K562 (cell line): ENCODE measurements around the gene P2RY8. TPM values are rescaled to one million over a fixed set of nuclear protein-coding genes. Genes with fewer than 3 reads are reported as not detected.

Source experiments
- CBX3 ChIP-seq, 2 experiments: IDR thresholded peaks; 1 replicate in 1 of 2; 2 replicates in 1 of 2; pipeline ENCODE4 v1.6.1; 2012; ENCODE audit warnings: inconsistent platforms in 2 of 2, low read length in 2 of 2, borderline replicate concordance in 1 of 2, control low read depth in 1 of 2
- EWSR1 ChIP-seq: fragments of 450-650 bp; IDR thresholded peaks from 2 replicates; pipeline ENCODE4 v1.6.1; 2018; ENCODE audit warnings: borderline replicate concordance, mild to moderate bottlenecking, low read depth, moderate library complexity; ENCODE audit not compliant: partially characterized antibody
- EZH2 ChIP-seq: IDR thresholded peaks from 2 replicates; pipeline ENCODE4 v1.6.1; 2012; ENCODE audit warnings: low read depth, mild to moderate bottlenecking, inconsistent platforms, low read length, borderline replicate concordance
- polyA plus RNA-seq, 8 experiments: library from polyadenylated mRNA; depleted of rRNA in 4 of 8; stranded (reverse) in 5 of 8; unstranded in 3 of 8; fragments of >200 nt; fragmentation: Nextera tagmentation in 2 of 8; fragmentation: Illumina TruSeq in 1 of 8; extraction: Ambion mirVana in 2 of 8; extraction: Trizol in 1 of 8; gene quantifications; 2 replicates each; pipeline versions ENCODE4 v1.2.1 to v1.2.3, GENCODE V29; 2011 to 2014; ENCODE audit warnings: inconsistent platforms in 1 of 8, missing spikeins in 1 of 8
- total RNA-seq, 7 experiments: library from RNA; depleted of rRNA in 6 of 7; stranded (reverse); fragments of >200 nt in 6 of 7; fragmentation: Illumina TruSeq in 2 of 7; extraction: Trizol in 2 of 7; gene quantifications; 2 replicates each; pipeline versions ENCODE4 v1.2.1 to v1.2.3, GENCODE V29; 2011 to 2021; ENCODE audit warnings: low replicate concordance in 1 of 7
- TF ChIP-seq, protein P1 (sequence below): fragments of 200-600 bp; sonication (generic); IDR thresholded peaks from one replicate; pipeline ENCODE4 v1.6.1; 2012; ENCODE audit warnings: mild to moderate bottlenecking, low read depth, low read length, inconsistent platforms
- TF ChIP-seq, protein P2 (sequence below): fragments of 200-400 bp; formaldehyde crosslinking; IDR thresholded peaks from 2 replicates; pipeline ENCODE4 v1.6.1; 2017; ENCODE audit warnings: mild to moderate bottlenecking, low read depth, low read length, moderate library complexity

Gene P2RY8
- total and polyA plus RNA-seq, 9 of the 15 experiments (the other 6 are each of a cell fraction or from before 2014, with no cell fraction given), result 0.04 to 0.69 (median 0.08) TPM; not detected in 3

DNA sequence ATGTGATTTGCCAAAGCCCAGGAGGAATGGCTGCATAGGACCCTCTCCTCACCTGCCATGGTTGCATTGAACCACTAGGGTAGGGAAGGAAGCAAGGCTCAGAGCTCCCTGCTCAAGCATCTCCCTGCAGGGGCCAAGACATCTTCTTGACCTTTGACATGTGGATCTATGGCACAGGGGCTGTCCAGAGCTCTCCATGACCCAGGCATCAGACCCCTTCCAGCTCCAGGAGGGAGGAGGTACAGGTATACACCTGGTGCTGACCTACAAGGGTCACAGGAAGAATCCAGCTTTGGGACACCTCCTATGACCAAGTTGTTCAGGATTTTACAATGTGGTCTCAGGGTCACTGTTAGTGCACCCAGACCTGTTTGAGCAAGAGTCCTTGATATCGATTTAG is 61.1 kb downstream of the P2RY8 start (continued):
- TF ChIP-seq, protein P1, sequence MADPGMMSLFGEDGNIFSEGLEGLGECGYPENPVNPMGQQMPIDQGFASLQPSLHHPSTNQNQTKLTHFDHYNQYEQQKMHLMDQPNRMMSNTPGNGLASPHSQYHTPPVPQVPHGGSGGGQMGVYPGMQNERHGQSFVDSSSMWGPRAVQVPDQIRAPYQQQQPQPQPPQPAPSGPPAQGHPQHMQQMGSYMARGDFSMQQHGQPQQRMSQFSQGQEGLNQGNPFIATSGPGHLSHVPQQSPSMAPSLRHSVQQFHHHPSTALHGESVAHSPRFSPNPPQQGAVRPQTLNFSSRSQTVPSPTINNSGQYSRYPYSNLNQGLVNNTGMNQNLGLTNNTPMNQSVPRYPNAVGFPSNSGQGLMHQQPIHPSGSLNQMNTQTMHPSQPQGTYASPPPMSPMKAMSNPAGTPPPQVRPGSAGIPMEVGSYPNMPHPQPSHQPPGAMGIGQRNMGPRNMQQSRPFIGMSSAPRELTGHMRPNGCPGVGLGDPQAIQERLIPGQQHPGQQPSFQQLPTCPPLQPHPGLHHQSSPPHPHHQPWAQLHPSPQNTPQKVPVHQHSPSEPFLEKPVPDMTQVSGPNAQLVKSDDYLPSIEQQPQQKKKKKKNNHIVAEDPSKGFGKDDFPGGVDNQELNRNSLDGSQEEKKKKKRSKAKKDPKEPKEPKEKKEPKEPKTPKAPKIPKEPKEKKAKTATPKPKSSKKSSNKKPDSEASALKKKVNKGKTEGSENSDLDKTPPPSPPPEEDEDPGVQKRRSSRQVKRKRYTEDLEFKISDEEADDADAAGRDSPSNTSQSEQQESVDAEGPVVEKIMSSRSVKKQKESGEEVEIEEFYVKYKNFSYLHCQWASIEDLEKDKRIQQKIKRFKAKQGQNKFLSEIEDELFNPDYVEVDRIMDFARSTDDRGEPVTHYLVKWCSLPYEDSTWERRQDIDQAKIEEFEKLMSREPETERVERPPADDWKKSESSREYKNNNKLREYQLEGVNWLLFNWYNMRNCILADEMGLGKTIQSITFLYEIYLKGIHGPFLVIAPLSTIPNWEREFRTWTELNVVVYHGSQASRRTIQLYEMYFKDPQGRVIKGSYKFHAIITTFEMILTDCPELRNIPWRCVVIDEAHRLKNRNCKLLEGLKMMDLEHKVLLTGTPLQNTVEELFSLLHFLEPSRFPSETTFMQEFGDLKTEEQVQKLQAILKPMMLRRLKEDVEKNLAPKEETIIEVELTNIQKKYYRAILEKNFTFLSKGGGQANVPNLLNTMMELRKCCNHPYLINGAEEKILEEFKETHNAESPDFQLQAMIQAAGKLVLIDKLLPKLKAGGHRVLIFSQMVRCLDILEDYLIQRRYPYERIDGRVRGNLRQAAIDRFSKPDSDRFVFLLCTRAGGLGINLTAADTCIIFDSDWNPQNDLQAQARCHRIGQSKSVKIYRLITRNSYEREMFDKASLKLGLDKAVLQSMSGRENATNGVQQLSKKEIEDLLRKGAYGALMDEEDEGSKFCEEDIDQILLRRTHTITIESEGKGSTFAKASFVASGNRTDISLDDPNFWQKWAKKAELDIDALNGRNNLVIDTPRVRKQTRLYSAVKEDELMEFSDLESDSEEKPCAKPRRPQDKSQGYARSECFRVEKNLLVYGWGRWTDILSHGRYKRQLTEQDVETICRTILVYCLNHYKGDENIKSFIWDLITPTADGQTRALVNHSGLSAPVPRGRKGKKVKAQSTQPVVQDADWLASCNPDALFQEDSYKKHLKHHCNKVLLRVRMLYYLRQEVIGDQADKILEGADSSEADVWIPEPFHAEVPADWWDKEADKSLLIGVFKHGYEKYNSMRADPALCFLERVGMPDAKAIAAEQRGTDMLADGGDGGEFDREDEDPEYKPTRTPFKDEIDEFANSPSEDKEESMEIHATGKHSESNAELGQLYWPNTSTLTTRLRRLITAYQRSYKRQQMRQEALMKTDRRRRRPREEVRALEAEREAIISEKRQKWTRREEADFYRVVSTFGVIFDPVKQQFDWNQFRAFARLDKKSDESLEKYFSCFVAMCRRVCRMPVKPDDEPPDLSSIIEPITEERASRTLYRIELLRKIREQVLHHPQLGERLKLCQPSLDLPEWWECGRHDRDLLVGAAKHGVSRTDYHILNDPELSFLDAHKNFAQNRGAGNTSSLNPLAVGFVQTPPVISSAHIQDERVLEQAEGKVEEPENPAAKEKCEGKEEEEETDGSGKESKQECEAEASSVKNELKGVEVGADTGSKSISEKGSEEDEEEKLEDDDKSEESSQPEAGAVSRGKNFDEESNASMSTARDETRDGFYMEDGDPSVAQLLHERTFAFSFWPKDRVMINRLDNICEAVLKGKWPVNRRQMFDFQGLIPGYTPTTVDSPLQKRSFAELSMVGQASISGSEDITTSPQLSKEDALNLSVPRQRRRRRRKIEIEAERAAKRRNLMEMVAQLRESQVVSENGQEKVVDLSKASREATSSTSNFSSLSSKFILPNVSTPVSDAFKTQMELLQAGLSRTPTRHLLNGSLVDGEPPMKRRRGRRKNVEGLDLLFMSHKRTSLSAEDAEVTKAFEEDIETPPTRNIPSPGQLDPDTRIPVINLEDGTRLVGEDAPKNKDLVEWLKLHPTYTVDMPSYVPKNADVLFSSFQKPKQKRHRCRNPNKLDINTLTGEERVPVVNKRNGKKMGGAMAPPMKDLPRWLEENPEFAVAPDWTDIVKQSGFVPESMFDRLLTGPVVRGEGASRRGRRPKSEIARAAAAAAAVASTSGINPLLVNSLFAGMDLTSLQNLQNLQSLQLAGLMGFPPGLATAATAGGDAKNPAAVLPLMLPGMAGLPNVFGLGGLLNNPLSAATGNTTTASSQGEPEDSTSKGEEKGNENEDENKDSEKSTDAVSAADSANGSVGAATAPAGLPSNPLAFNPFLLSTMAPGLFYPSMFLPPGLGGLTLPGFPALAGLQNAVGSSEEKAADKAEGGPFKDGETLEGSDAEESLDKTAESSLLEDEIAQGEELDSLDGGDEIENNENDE, result no peak
- TF ChIP-seq EZH2, result no peak
- TF ChIP-seq EWSR1, result no peak
- TF ChIP-seq CBX3 (IDR thresholded peaks at IDR 0.05; ENCODE audit: borderline replicate concordance in 1 of 2, low read length in 2 of 2), result no peak
- TF ChIP-seq, protein P2, sequence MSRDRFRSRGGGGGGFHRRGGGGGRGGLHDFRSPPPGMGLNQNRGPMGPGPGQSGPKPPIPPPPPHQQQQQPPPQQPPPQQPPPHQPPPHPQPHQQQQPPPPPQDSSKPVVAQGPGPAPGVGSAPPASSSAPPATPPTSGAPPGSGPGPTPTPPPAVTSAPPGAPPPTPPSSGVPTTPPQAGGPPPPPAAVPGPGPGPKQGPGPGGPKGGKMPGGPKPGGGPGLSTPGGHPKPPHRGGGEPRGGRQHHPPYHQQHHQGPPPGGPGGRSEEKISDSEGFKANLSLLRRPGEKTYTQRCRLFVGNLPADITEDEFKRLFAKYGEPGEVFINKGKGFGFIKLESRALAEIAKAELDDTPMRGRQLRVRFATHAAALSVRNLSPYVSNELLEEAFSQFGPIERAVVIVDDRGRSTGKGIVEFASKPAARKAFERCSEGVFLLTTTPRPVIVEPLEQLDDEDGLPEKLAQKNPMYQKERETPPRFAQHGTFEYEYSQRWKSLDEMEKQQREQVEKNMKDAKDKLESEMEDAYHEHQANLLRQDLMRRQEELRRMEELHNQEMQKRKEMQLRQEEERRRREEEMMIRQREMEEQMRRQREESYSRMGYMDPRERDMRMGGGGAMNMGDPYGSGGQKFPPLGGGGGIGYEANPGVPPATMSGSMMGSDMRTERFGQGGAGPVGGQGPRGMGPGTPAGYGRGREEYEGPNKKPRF, result no peak
